GM19395 (cell line): ENCODE results near the gene RIN1.
"Not testable (repeated sequence)": the region's sequence is repeated elsewhere in the genome, so short reads cannot be mapped to it uniquely, and the experiment has no call there.

Experiments used
- ATAC-seq: cut with Tn5 transposase; IDR thresholded peaks from one replicate; pipeline ENCODE4 v1.9.1; 2021; ENCODE audit warnings: mild to moderate bottlenecking, moderate library complexity; ENCODE audit not compliant: unreplicated experiment

Gene RIN1

GRCh38 chr11:66321606-66322005 is 14.6 kb downstream of the RIN1 start:
- ATAC-seq, result no peak

GRCh38 chr11:66320748-66321147 is 15.5 kb downstream of the RIN1 start:
- not testable (repeated sequence) for ATAC-seq

- ATAC-seq, result not testable (repeated sequence)
Observed at GRCh38 chr11:66320289-66320688, 15.9 kb downstream of the RIN1 start.

GRCh38 chr11:66318600-66318970 is 17.6 kb downstream of the RIN1 start:
- no peak for ATAC-seq

GRCh38 chr11:66317723-66318599 is 18.3 kb downstream of the RIN1 start:
- ATAC-seq, result no peak

GRCh38 chr11:66317322-66317722 is 18.9 kb downstream of the RIN1 start:
- no peak for ATAC-seq

- no peak for ATAC-seq
Observed at GRCh38 chr11:66316849-66317251, 19.4 kb downstream of the RIN1 start, which contains the start of gene CD248. TSS of gene CD248 (minus strand) at chr11:66317044. CDS start at chr11:66317027, 17 bp downstream.

- no peak for ATAC-seq
Observed at GRCh38 chr11:66315921-66316811, 20.1 kb downstream of the RIN1 start.

- ATAC-seq, result no peak
Observed at GRCh38 chr11:66315498-66315885, 20.7 kb downstream of the RIN1 start.

GRCh38 chr11:66314561-66315497 is 21.4 kb downstream of the RIN1 start:
- no peak for ATAC-seq

- no peak for ATAC-seq
Observed at GRCh38 chr11:66314186-66314501, 22.1 kb downstream of the RIN1 start.

GRCh38 chr11:66313321-66314185 is 22.7 kb downstream of the RIN1 start:
- ATAC-seq, result no peak

- ATAC-seq, result peak; percentile 45
Observed at GRCh38 chr11:66312549-66313320, 23.5 kb downstream of the RIN1 start.

GRCh38 chr11:66311965-66312548 is 24.2 kb downstream of the RIN1 start:
- peak; percentile 68 for ATAC-seq

- ATAC-seq, result no peak
Observed at GRCh38 chr11:66311470-66311964, 24.7 kb downstream of the RIN1 start.

GRCh38 chr11:66310803-66311440 is 25.3 kb downstream of the RIN1 start:
- ATAC-seq, result not testable (repeated sequence)

GRCh38 chr11:66310324-66310723 is 25.9 kb downstream of the RIN1 start:
- ATAC-seq, result no peak

- ATAC-seq, result no peak
Observed at GRCh38 chr11:66309475-66309874, 26.8 kb downstream of the RIN1 start.
